CD4-positive, CD25-positive, alpha-beta regulatory T cell (primary cell): ENCODE measurements around the gene SRGAP1. TPM values are rescaled to one million over a fixed set of nuclear protein-coding genes. Genes with fewer than 3 reads are reported as not detected.
"Not testable (repeated sequence)": the region's sequence is repeated elsewhere in the genome, so short reads cannot be mapped to it uniquely, and the experiment has no call there.

Source experiments
- ATAC-seq, 2 donors: fragments of 150-1000 bp; cut with Tn5 transposase; one replicate each; pipeline ENCODE4 v1.10.0; 2021; ENCODE audit warnings: low read depth in 2 of 2, moderate number of reproducible peaks in 2 of 2, moderate library complexity in 1 of 2
- DNase-seq, 3 donors: peaks; one replicate each; pipeline versions ENCODE4 v3.0.0 to v3.0.0-alpha.2; 2012 to 2022; ENCODE audit warnings: mixed read lengths in 1 of 3
- H3K27ac ChIP-seq: one replicate; pipeline ENCODE4 v1.7.0; 2013; ENCODE audit warnings: mild to moderate bottlenecking, low read length; ENCODE audit not compliant: insufficient read depth, poor library complexity, severe bottlenecking
- H3K27me3 ChIP-seq: one replicate; pipeline ENCODE4 v1.7.0; 2013; ENCODE audit warnings: low read length; ENCODE audit not compliant: control insufficient read depth, insufficient read depth
- H3K36me3 ChIP-seq: one replicate; pipeline ENCODE4 v1.7.0; 2013; ENCODE audit warnings: mild to moderate bottlenecking, low read length, moderate library complexity; ENCODE audit not compliant: control insufficient read depth, insufficient read depth
- H3K4me1 ChIP-seq: 2 replicates; pipeline ENCODE4 v1.7.0; 2013; ENCODE audit warnings: mild to moderate bottlenecking, low read length; ENCODE audit not compliant: insufficient read depth, control insufficient read depth, poor library complexity, severe bottlenecking
- H3K4me3 ChIP-seq: one replicate; pipeline ENCODE4 v1.7.0; 2013; ENCODE audit warnings: low read depth, mild to moderate bottlenecking, low read length, moderate library complexity
- H3K9me3 ChIP-seq, 2 experiments: 1 replicate in 1 of 2; 2 replicates in 1 of 2; pipeline ENCODE4 v1.7.0; 2013; ENCODE audit warnings: low read length in 2 of 2, mild to moderate bottlenecking in 1 of 2, moderate library complexity in 1 of 2; ENCODE audit not compliant: control insufficient read depth in 2 of 2
- H3K27ac Mint-ChIP-seq, 3 donors: one replicate each; pipeline ENCODE4 v1.8.0; 2020 to 2022; ENCODE audit warnings: mild to moderate bottlenecking in 3 of 3, mixed read lengths in 3 of 3, moderate library complexity in 2 of 3
- H3K27me3 Mint-ChIP-seq: one replicate; pipeline ENCODE4 v1.8.0; 2022; ENCODE audit warnings: mild to moderate bottlenecking, mixed read lengths
- H3K36me3 Mint-ChIP-seq: one replicate; pipeline ENCODE4 v1.8.0; 2020; ENCODE audit warnings: mixed read lengths
- H3K4me1 Mint-ChIP-seq, 4 donors: one replicate each; pipeline ENCODE4 v1.8.0; 2020 to 2022; ENCODE audit warnings: mixed read lengths in 4 of 4, mild to moderate bottlenecking in 1 of 4
- H3K4me3 Mint-ChIP-seq, 4 donors: one replicate each; pipeline ENCODE4 v1.8.0; 2020 to 2022; ENCODE audit warnings: mild to moderate bottlenecking in 4 of 4, mixed read lengths in 4 of 4, moderate library complexity in 3 of 4
- H3K9me3 Mint-ChIP-seq, 7 donors: one replicate each; pipeline ENCODE4 v1.8.0; 2020 to 2022; ENCODE audit warnings: mixed read lengths in 7 of 7, mild to moderate bottlenecking in 3 of 7, moderate library complexity in 2 of 7
- polyA plus RNA-seq, 4 donors: library from polyadenylated mRNA; unstranded; fragments of 300-500 nt; fragmentation: Illumina TruSeq; gene quantifications; one replicate each; pipeline ENCODE4 v1.2.3, GENCODE V29; 2021
- total RNA-seq: library from RNA; stranded (reverse); gene quantifications from one replicate; pipeline ENCODE4 v1.2.3, GENCODE V29; 2022

Gene SRGAP1
- total and polyA plus RNA-seq, 5 donors from 2014 or later = 0.01 to 0.07 (median 0.02) TPM; not detected in 1

- Histone ChIP-seq H3K36me3 (no peaks in the 10 kb centered on the region), H3K27me3 (no peaks in the 10 kb centered on the region), H3K4me1 (no peaks in the 10 kb centered on the region), H3K9me3 (no peaks in the 10 kb centered on the region), H3K27ac (no peak overlapping the region), H3K4me3 (peak overlapping the region; percentile 9)
- H3K27ac Mint-ChIP-seq = peak overlapping the region in 2 of 3 donors; percentile 6 to 83
- ATAC-seq (no peak), DNase-seq (peak in 1 of 3 donors; percentile 27)
- peaks cover 15% of the 10 kb centered on the region for H3K36me3 Mint-ChIP-seq
- H3K9me3 Mint-ChIP-seq = peaks cover 0 to 2% (median 0%) of the 10 kb centered on the region in 7 donors
- peak overlapping the region in 3 of 4 donors; percentile 33 to 90 (median 81) for H3K4me3 Mint-ChIP-seq
- H3K4me1 Mint-ChIP-seq = peaks cover 0 to 9% (median 0%) of the 10 kb centered on the region in 4 donors
- peaks cover 4% of the 10 kb centered on the region for H3K27me3 Mint-ChIP-seq
These were observed 302.6 kb downstream of the SRGAP1 start for GRCh38 chr12:64147011-64147631.

GRCh38 chr12:64147875-64148274 is 303.4 kb downstream of the SRGAP1 start:
- Histone ChIP-seq H3K36me3 (no peaks in the 10 kb centered on the region), H3K4me3 (no peak overlapping the region), H3K4me1 (no peaks in the 10 kb centered on the region), H3K27me3 (no peaks in the 10 kb centered on the region), H3K27ac (no peak overlapping the region), H3K9me3 (no peaks in the 10 kb centered on the region)
- Mint-ChIP-seq H3K4me1 (peaks cover 0 to 9% (median 0%) of the 10 kb centered on the region in 4 donors), H3K9me3 (peaks cover 0 to 2% (median 0%) of the 10 kb centered on the region in 7 donors), H3K4me3 (peak overlapping the region in 1 of 4 donors; percentile 81), H3K36me3 (peaks cover 15% of the 10 kb centered on the region), H3K27me3 (peaks cover 4% of the 10 kb centered on the region), H3K27ac (peak overlapping the region in 2 of 3 donors; percentile 6 to 11)
- DNase-seq (peak in 1 of 3 donors; percentile 7), ATAC-seq (no peak)

- H3K4me1 ChIP-seq = no peaks in the 10 kb centered on the region
These were observed 310.2 kb downstream of the SRGAP1 start for GRCh38 chr12:64154677-64155076.

GRCh38 chr12:64157110-64157509 is 312.6 kb downstream of the SRGAP1 start:
- Histone ChIP-seq H3K27ac (no peak overlapping the region), H3K4me1 (no peaks in the 10 kb centered on the region), H3K9me3 (no peaks in the 10 kb centered on the region), H3K27me3 (no peaks in the 10 kb centered on the region), H3K36me3 (no peaks in the 10 kb centered on the region), H3K4me3 (no peak overlapping the region)
- Mint-ChIP-seq H3K27ac (no peak overlapping the region), H3K4me3 (no peak overlapping the region), H3K36me3 (peaks cover 13% of the 10 kb centered on the region), H3K4me1 (no peaks in the 10 kb centered on the region), H3K27me3 (peaks cover 5% of the 10 kb centered on the region), H3K9me3 (peaks cover 0 to 6% (median 2%) of the 10 kb centered on the region in 7 donors)
- ATAC-seq = no peak
- no peak for DNase-seq

More at GRCh38 chr12:64154677-64155076, 310.2 kb downstream of the SRGAP1 start:
- Histone ChIP-seq H3K4me3 (no peak overlapping the region), H3K27me3 (no peaks in the 10 kb centered on the region), H3K9me3 (no peaks in the 10 kb centered on the region), H3K36me3 (no peaks in the 10 kb centered on the region), H3K27ac (no peak overlapping the region)
- H3K4me3 Mint-ChIP-seq = no peak overlapping the region
- peaks cover 7% of the 10 kb centered on the region for H3K36me3 Mint-ChIP-seq
- H3K9me3 Mint-ChIP-seq = peaks cover 0 to 6% (median 2%) of the 10 kb centered on the region in 7 donors
- no peaks in the 10 kb centered on the region for H3K27me3 Mint-ChIP-seq
- ATAC-seq = no peak
- no peak for DNase-seq
- no peak overlapping the region for H3K27ac Mint-ChIP-seq
- H3K4me1 Mint-ChIP-seq = no peaks in the 10 kb centered on the region

- Histone ChIP-seq H3K27ac (no peak overlapping the region), H3K4me3 (no peak overlapping the region), H3K4me1 (no peaks in the 10 kb centered on the region), H3K27me3 (no peaks in the 10 kb centered on the region), H3K36me3 (no peaks in the 10 kb centered on the region), H3K9me3 (no peaks in the 10 kb centered on the region)
- H3K9me3 Mint-ChIP-seq = peaks cover 0 to 9% (median 2%) of the 10 kb centered on the region in 7 donors
- H3K27me3 Mint-ChIP-seq = peaks cover 5% of the 10 kb centered on the region
- H3K4me3 Mint-ChIP-seq = no peak overlapping the region
- peaks cover 14% of the 10 kb centered on the region for H3K36me3 Mint-ChIP-seq
- H3K27ac Mint-ChIP-seq = no peak overlapping the region
- H3K4me1 Mint-ChIP-seq = peaks cover 0 to 2% (median 0%) of the 10 kb centered on the region in 4 donors
- DNase-seq (no peak), ATAC-seq (no peak)
These were observed 315.7 kb downstream of the SRGAP1 start for GRCh38 chr12:64160021-64160710.

- Histone ChIP-seq H3K27me3 (no peaks in the 10 kb centered on the region), H3K36me3 (no peaks in the 10 kb centered on the region), H3K4me1 (no peaks in the 10 kb centered on the region), H3K9me3 (no peaks in the 10 kb centered on the region), H3K27ac (no peak overlapping the region), H3K4me3 (no peak overlapping the region)
- peaks cover 0 to 11% (median 2%) of the 10 kb centered on the region in 7 donors for H3K9me3 Mint-ChIP-seq
- no peak for ATAC-seq
- peaks cover 14% of the 10 kb centered on the region for H3K36me3 Mint-ChIP-seq
- peaks cover 5% of the 10 kb centered on the region for H3K27me3 Mint-ChIP-seq
- no peak overlapping the region for H3K27ac Mint-ChIP-seq
- peaks cover 0 to 3% (median 0%) of the 10 kb centered on the region in 4 donors for H3K4me1 Mint-ChIP-seq
- H3K4me3 Mint-ChIP-seq = no peak overlapping the region
- DNase-seq = no peak
These were observed 316.2 kb downstream of the SRGAP1 start for GRCh38 chr12:64160711-64161060.

- not testable (repeated sequence) for H3K4me3 Mint-ChIP-seq
- H3K36me3 Mint-ChIP-seq = peaks cover 19% of the 10 kb centered on the region
These were observed 322.1 kb downstream of the SRGAP1 start for GRCh38 chr12:64166606-64167005.

More at GRCh38 chr12:64166606-64167005, 322.1 kb downstream of the SRGAP1 start:
- not testable (repeated sequence) for H3K4me3 ChIP-seq, H3K4me1 ChIP-seq, H3K27me3 Mint-ChIP-seq, ATAC-seq, H3K27ac Mint-ChIP-seq, H3K27me3 ChIP-seq, H3K36me3 ChIP-seq, DNase-seq, H3K9me3 ChIP-seq, H3K27ac ChIP-seq, H3K4me1 Mint-ChIP-seq
- H3K9me3 Mint-ChIP-seq = peaks cover 0 to 10% (median 1%) of the 10 kb centered on the region in 7 donors
